ENCODE measurements around the gene MAN1C1. TPM values are rescaled to one million over a fixed set of nuclear protein-coding genes. Genes with fewer than 3 reads are reported as not detected.

Gene MAN1C1
- total RNA-seq, 2 experiments from 2014 or later = 28.9 to 31.1 TPM

DNA sequence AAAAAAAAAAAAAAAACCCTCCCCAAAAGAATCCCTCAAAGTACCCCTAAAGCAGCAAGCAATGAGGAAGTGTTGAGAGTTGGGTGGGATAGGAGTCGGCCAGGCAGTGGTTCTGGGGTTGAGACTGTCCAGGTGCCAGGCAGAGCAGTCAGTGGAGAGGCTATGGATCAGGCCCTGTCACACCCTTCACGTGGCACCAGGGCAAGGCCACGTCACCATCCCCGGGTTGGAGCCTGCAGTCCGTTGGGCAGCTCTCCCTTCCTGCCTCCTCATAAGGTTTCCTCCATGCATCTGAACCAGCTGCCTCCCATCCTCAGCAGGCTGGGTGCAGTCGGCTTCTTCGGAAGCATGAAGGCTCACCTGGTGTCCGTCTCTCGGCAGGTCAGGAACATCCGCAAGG is 146.9 kb downstream of the MAN1C1 start:
- Mint-ChIP-seq H3K4me3 (no peak overlapping the region), H3K27me3 (no peaks in the 10 kb centered on the region), H3K36me3 (ENCODE audit: low read depth) (peaks cover 10% of the 10 kb centered on the region), H3K4me1 (peaks cover 11% of the 10 kb centered on the region), H3K27ac (no peak overlapping the region), H3K9me3 (no peaks in the 10 kb centered on the region)
- CTCF ChIA-PET = interaction anchor here (0.7 kb wide), 1 partner anchor 181 kb away, joined by 3 read pairs; no protein-coding TSS in a partner anchor
- POLR2A ChIA-PET = no interaction called here
- no peak for DNase-seq

- Mint-ChIP-seq H3K4me3 (no peak overlapping the region), H3K27me3 (no peaks in the 10 kb centered on the region), H3K4me1 (peaks cover 12% of the 10 kb centered on the region), H3K9me3 (no peaks in the 10 kb centered on the region), H3K36me3 (ENCODE audit: low read depth) (peaks cover 23% of the 10 kb centered on the region), H3K27ac (no peak overlapping the region)
- ChIA-PET CTCF (interaction anchor here (1.2 kb wide), 1 partner anchor 10 kb away, joined by 3 read pairs; no protein-coding TSS in a partner anchor), POLR2A (no interaction called here)
- DNase-seq = no peak
Measured at GRCh38 chr1:25765136-25765922, 148.7 kb downstream of the MAN1C1 start.

- no peaks in the 10 kb centered on the region for H3K9me3 Mint-ChIP-seq
- no peak for DNase-seq
- H3K4me1 Mint-ChIP-seq = peaks cover 19% of the 10 kb centered on the region
- H3K4me3 Mint-ChIP-seq = no peak overlapping the region
- no peak overlapping the region for H3K27ac Mint-ChIP-seq
- ChIA-PET CTCF (interaction anchor here (1.2 to 1.3 kb wide), 2 partner anchors 9 to 30 kb away, joined by 3 read pairs; no protein-coding TSS in a partner anchor), POLR2A (no interaction called here)
- H3K27me3 Mint-ChIP-seq = peaks cover 1% of the 10 kb centered on the region
- peaks cover 28% of the 10 kb centered on the region for H3K36me3 Mint-ChIP-seq (ENCODE audit: low read depth)
Measured at GRCh38 chr1:25765923-25766589, 149.5 kb downstream of the MAN1C1 start.

GRCh38 chr1:25766721-25767436 is 150.3 kb downstream of the MAN1C1 start:
- Mint-ChIP-seq H3K4me3 (no peak overlapping the region), H3K36me3 (ENCODE audit: low read depth) (peaks cover 32% of the 10 kb centered on the region), H3K27me3 (peaks cover 3% of the 10 kb centered on the region), H3K27ac (no peak overlapping the region), H3K4me1 (peaks cover 28% of the 10 kb centered on the region), H3K9me3 (no peaks in the 10 kb centered on the region)
- DNase-seq = no peak
- ChIA-PET POLR2A (no interaction called here), CTCF (interaction anchor here (1.2 to 1.3 kb wide), 2 partner anchors 8 to 30 kb away, joined by 3 read pairs; no protein-coding TSS in a partner anchor)

DNA sequence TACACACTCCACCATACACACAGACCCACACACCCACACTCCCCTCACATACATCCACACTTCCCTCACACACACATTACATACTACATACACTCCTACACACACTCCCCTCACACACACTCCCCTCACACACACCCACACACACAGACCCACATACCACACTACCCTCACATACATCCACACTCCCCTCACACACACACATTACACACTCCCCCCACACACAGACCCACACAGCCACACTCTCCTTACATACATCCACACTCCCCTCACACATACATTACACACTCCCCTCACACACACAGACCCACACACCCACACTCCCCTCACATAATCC is 150.8 kb downstream of the MAN1C1 start:
- ChIA-PET POLR2A (no interaction called here), CTCF (interaction anchor here (1.3 kb wide), 1 partner anchor 31 kb away, joined by 3 read pairs; no protein-coding TSS in a partner anchor)
- no peak for DNase-seq
- no peak overlapping the region for H3K27ac Mint-ChIP-seq
- peaks cover 37% of the 10 kb centered on the region for H3K36me3 Mint-ChIP-seq (ENCODE audit: low read depth)
- no peaks in the 10 kb centered on the region for H3K9me3 Mint-ChIP-seq
- peaks cover 7% of the 10 kb centered on the region for H3K27me3 Mint-ChIP-seq
- no peak overlapping the region for H3K4me3 Mint-ChIP-seq
- H3K4me1 Mint-ChIP-seq = peaks cover 31% of the 10 kb centered on the region

DNA sequence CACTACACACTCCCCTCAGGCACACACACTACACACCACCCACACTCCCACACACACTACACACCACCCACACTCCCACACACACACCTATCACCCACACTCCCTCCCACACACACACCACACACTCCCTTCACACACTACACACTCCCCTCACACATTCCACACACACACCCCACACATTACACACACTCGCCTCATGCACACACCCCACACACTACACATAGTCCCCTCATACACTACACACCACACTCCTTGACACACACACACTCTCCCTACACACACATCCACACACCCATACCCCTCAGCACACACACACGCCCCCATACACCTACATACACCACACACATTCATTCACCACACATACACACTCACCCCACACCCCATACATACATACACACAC is 152.4 kb downstream of the MAN1C1 start:
- peaks cover 45% of the 10 kb centered on the region for H3K4me1 Mint-ChIP-seq
- CTCF ChIA-PET = interaction anchor here (0.7 to 1.0 kb wide), 2 partner anchors 36 to 60 kb away, joined by 3 read pairs; no protein-coding TSS in a partner anchor

GRCh38 chr1:25769625-25770383 is 153.2 kb downstream of the MAN1C1 start:
- H3K4me3 Mint-ChIP-seq = no peak overlapping the region
- H3K27me3 Mint-ChIP-seq = peaks cover 7% of the 10 kb centered on the region
- CTCF ChIA-PET = interaction anchor here (0.7 to 1.0 kb wide), 2 partner anchors 36 to 59 kb away, joined by 3 read pairs; no protein-coding TSS in a partner anchor
- no peak for DNase-seq
- POLR2A ChIA-PET = no interaction called here
- H3K4me1 Mint-ChIP-seq = peaks cover 53% of the 10 kb centered on the region
- H3K27ac Mint-ChIP-seq = no peak overlapping the region
- peaks cover 43% of the 10 kb centered on the region for H3K36me3 Mint-ChIP-seq (ENCODE audit: low read depth)
- H3K9me3 Mint-ChIP-seq = no peaks in the 10 kb centered on the region

More for the DNA sequence above, 152.4 kb downstream of the MAN1C1 start:
- Mint-ChIP-seq H3K36me3 (ENCODE audit: low read depth) (peaks cover 46% of the 10 kb centered on the region), H3K27me3 (peaks cover 7% of the 10 kb centered on the region), H3K9me3 (no peaks in the 10 kb centered on the region), H3K27ac (no peak overlapping the region), H3K4me3 (no peak overlapping the region)
- no peak for DNase-seq
- POLR2A ChIA-PET = no interaction called here

DNA sequence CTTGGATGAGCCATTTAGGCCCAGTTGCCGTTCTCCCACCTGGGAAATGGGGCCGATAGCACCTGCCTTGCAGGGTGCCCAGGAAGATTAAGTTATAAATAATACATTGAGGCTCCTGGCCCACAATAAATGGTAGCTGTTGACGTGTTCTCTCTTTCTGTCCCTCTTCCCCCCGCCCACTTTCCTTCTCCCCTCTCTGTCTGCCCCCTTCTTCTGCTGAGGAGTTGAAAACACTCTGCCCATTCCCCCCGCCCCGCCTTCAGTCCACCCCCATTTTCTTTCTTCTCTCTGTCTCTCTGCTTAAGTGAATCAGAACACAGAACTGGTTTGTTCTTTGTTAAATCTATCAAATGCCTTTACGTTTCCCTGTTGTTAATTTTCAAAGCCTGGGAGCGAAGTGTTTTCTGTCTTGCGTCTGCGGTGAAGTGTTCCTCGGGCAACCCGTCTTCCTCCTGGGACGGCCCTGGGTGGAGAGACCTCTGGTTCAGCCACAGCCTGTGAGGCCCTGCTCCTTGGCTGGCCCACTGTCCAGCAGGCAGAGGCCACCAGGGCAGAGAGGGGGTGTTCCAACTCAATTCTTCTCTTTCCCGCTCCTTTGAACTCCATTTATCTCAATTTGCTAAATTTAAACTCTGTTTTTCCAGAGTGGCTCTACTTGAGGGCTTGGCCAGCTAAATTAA is 154.1 kb downstream of the MAN1C1 start:
- Mint-ChIP-seq H3K27me3 (peaks cover 7% of the 10 kb centered on the region), H3K36me3 (ENCODE audit: low read depth) (peaks cover 43% of the 10 kb centered on the region), H3K9me3 (no peaks in the 10 kb centered on the region), H3K4me3 (no peak overlapping the region), H3K4me1 (peaks cover 58% of the 10 kb centered on the region), H3K27ac (no peak overlapping the region)
- CTCF ChIA-PET = interaction anchor here (0.6 kb wide), 1 partner anchor 191 kb away, joined by 3 read pairs; no protein-coding TSS in a partner anchor
- POLR2A ChIA-PET = no interaction called here
- no peak for DNase-seq

- ChIA-PET POLR2A (no interaction called here), CTCF (interaction anchor here (0.6 to 1.0 kb wide), 2 partner anchors 15 to 192 kb away, joined by 3 read pairs; no protein-coding TSS in a partner anchor)
- no peak overlapping the region for H3K4me3 Mint-ChIP-seq
- DNase-seq = peak; percentile 12
- H3K27me3 Mint-ChIP-seq = peaks cover 7% of the 10 kb centered on the region
- H3K36me3 Mint-ChIP-seq (ENCODE audit: low read depth) = peaks cover 43% of the 10 kb centered on the region
- H3K9me3 Mint-ChIP-seq = no peaks in the 10 kb centered on the region
- no peak overlapping the region for H3K27ac Mint-ChIP-seq
- H3K4me1 Mint-ChIP-seq = peaks cover 57% of the 10 kb centered on the region
Measured at GRCh38 chr1:25771221-25772114, 154.9 kb downstream of the MAN1C1 start.

DNA sequence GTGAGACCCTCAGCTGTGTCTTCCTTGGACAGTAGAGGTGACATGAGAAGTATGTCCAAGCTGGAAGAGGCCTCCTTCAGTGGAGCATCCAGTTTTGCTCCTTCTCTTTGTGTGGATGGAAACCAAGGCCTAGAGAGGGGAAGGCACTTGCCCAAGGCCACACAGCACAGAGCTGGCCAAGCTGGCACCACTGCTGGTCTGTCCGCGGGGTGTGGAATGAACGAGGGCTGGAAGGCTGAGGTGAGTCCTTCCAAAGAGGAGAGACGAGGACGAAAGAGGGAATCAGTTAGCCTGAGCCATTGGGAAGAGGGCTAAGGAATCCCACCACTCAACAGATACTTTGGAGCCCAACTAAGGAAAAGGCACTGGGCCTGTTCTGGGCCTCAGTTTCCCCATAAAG is 155.6 kb downstream of the MAN1C1 start:
- Mint-ChIP-seq H3K27me3 (peaks cover 7% of the 10 kb centered on the region), H3K27ac (no peak overlapping the region), H3K4me3 (no peak overlapping the region), H3K36me3 (ENCODE audit: low read depth) (peaks cover 43% of the 10 kb centered on the region), H3K4me1 (peaks cover 62% of the 10 kb centered on the region), H3K9me3 (no peaks in the 10 kb centered on the region)
- ChIA-PET CTCF (interaction anchor here (1.0 kb wide), 1 partner anchor 16 kb away, joined by 3 read pairs; no protein-coding TSS in a partner anchor), POLR2A (no interaction called here)
- DNase-seq = no peak

GRCh38 chr1:25772692-25773245 is 156.2 kb downstream of the MAN1C1 start:
- POLR2A ChIA-PET = no interaction called here
- CTCF ChIA-PET = no interaction called here

More at GRCh38 chr1:25772692-25773245, 156.2 kb downstream of the MAN1C1 start:
- Mint-ChIP-seq H3K4me1 (peaks cover 67% of the 10 kb centered on the region), H3K36me3 (ENCODE audit: low read depth) (peaks cover 47% of the 10 kb centered on the region), H3K27ac (no peak overlapping the region), H3K4me3 (no peak overlapping the region), H3K9me3 (no peaks in the 10 kb centered on the region), H3K27me3 (peaks cover 7% of the 10 kb centered on the region)
- no peak for DNase-seq

Data from activated CD4-positive, alpha-beta T cell treated with anti-CD3 and anti-CD28 coated beads, Interleukin-2, amount 10 ng/mL, durations not matched to agents 7 days and 5 days (primary cell).